Heart left ventricle (tissue), 16 donors: Measurements from ENCODE around the gene ATP9B. TPM values are rescaled to one million over a fixed set of nuclear protein-coding genes. Genes with fewer than 3 reads are reported as not detected.
"Not testable (repeated sequence)": the region's sequence is repeated elsewhere in the genome, so short reads cannot be mapped to it uniquely, and the experiment has no call there.

Source experiments
- ATAC-seq, 4 donors: fragments of 200-7000 bp; cut with Tn5 transposase; one replicate each; pipeline ENCODE4 v1.9.1; 2020 to 2022; ENCODE audit warnings: moderate library complexity in 4 of 4, mild to moderate bottlenecking in 3 of 4, moderate number of reproducible peaks in 1 of 4
- DNase-seq, 5 donors: peaks; one replicate each; pipeline ENCODE4 v3.0.0-alpha.2; 2020
- H3K27ac ChIP-seq, 12 donors: fragments of 200-600 bp; sonication (generic) in 4 of 12; one replicate each; pipeline versions ENCODE4 v1.5.0 to v1.8.0; 2016 to 2022; ENCODE audit warnings: mild to moderate bottlenecking in 2 of 12
- H3K27me3 ChIP-seq, 9 donors: fragments of 200-600 bp; sonication (generic) in 2 of 9; one replicate each; pipeline versions ENCODE4 v1.5.1 to v1.8.0; 2016 to 2022; ENCODE audit warnings: mild to moderate bottlenecking in 3 of 9
- H3K36me3 ChIP-seq, 9 donors: fragments of 200-600 bp; sonication (generic) in 2 of 9; one replicate each; pipeline versions ENCODE4 v1.5.0 to v1.8.0; 2018 to 2022; ENCODE audit warnings: mild to moderate bottlenecking in 2 of 9
- H3K4me1 ChIP-seq, 12 donors: fragments of 200-600 bp; sonication (generic) in 4 of 12; one replicate each; pipeline versions ENCODE4 v1.5.0 to v1.8.0; 2016 to 2022; ENCODE audit warnings: mild to moderate bottlenecking in 3 of 12
- H3K4me3 ChIP-seq, 12 donors: fragments of 200-600 bp; sonication (generic) in 4 of 12; one replicate each; pipeline versions ENCODE4 v1.5.0 to v1.8.0; 2017 to 2022; ENCODE audit warnings: mild to moderate bottlenecking in 9 of 12, moderate library complexity in 4 of 12
- H3K9me3 ChIP-seq, 12 donors: fragments of 200-600 bp; sonication (generic) in 4 of 12; one replicate each; pipeline versions ENCODE4 v1.5.0 to v1.8.0; 2016 to 2022; ENCODE audit warnings: mild to moderate bottlenecking in 1 of 12
- CTCF ChIP-seq, 12 donors: fragments of 200-600 bp; sonication (generic) in 4 of 12; IDR thresholded peaks; one replicate each; pipeline versions ENCODE4 v1.5.0 to v1.8.0; 2018 to 2022; ENCODE audit warnings: antibody characterized with exemption in 12 of 12, mild to moderate bottlenecking in 5 of 12
- POLR2A ChIP-seq, 2 donors: fragments of 450-650 bp; IDR thresholded peaks; one replicate each; pipeline ENCODE4 v1.6.1; 2017; ENCODE audit warnings: antibody characterized with exemption in 2 of 2, mild to moderate bottlenecking in 2 of 2, moderate library complexity in 2 of 2
- WGBS, 4 donors: extraction: QIAGEN DNeasy Blood & Tissue Kit in 2 of 4; methylation state at CpG; one replicate each; pipeline versions ENCODE4 v1.1.5 to v1.1.7; 2013 to 2018; 5-methylcytosine and 5-hydroxymethylcytosine counted together
- intact Hi-C, 10 donors: fragments of 100-400 bp; cut with DNase I; formaldehyde crosslinking; loops; one replicate each; pipeline versions ENCODE4 v1.11.1 to v1.14.2; 2022
- polyA plus RNA-seq, 2 donors: library from polyadenylated mRNA; stranded (reverse); fragments of 200-250 nt; gene quantifications; one replicate each; pipeline ENCODE4 v1.2.3, GENCODE V29; 2013
- total RNA-seq, 9 donors: library from RNA; depleted of rRNA in 2 of 9; stranded (reverse); fragments of >200 nt in 2 of 9; fragmentation: NEBNext Ultra II Directional in 3 of 9; extraction: Animal tissue kit (Norgen Biotek cat#: 25700) in 3 of 9; gene quantifications; one replicate each; pipeline versions ENCODE4 v1.1.0 to v1.2.4, GENCODE V29; 2016 to 2023
- donor health status: ischemic (EF 13 %, LVEDD 7.1; RV severe dilation, severe dysfunction).
- donor health status: healthy with polysubstance abuse.
- donor health status: DM: no; HTN: yes; CAD: no.
- donor health status: DM: no; HTN: no; CAD: no.
- donor health status: ischemic (EF 25% LVEDD 6.9; RV normal size, moderate dysfunction).
- donor health status: ischemic (EF 25% LVEDD 5.7; RV mildly dilated, moderate dysfunction).
- donor health status: healthy.
- donor health status: DM: yes; HTN: yes; CAD: no.
- donor health status: ischemic (EF 35%, LVEDD 5.7; RV mildly dilated, moderate dysfunction).
- donor health status: nonischemic (EF 11% LVEDD 7.7; RV severe dilation, severe dysfunction).
- donor health status: DM: yes; HTN: yes; CAD: no.
- donor health status: PGD.
- donor health status: ischemic (EF 29% LVEDD 5.4; RV normal size, mild dysfunction).
- donor health status: nonischemic (EF 23%, LVEDD 6.1; RV moderate dilation, normal function).

The ATP9B gene
- total and polyA plus RNA-seq, 11 donors = 7.4 to 23.9 (median 12.8) TPM

DNA sequence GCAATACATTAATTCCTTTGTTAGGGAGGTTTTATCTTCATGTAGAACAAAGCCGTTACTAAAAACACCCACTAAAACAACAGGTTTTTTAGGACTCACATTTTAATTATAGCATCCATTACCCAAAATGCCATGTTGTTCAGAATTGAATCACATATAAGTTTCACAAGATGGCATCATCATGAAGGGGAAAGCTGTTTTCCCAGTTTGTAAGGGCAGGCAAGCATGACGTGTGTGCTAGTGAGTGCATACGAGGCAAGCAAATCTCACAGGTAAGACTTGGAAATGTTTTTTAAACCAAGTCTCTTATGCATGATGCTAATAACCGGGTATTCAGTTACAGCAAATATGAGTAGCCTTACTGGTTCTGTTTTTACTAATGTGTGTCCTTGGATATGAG lies 214.7 kb downstream of the ATP9B start:
- intact Hi-C loops = no loop called here
- Histone ChIP-seq H3K27me3 (no peaks in the 10 kb centered on the region), H3K9me3 (peaks cover 0 to 11% (median 0%) of the 10 kb centered on the region in 12 donors), H3K4me1 (no peaks in the 10 kb centered on the region), H3K36me3 (peaks cover 0 to 37% (median 21%) of the 10 kb centered on the region in 9 donors), H3K27ac (no peak overlapping the region), H3K4me3 (no peak overlapping the region)
- TF ChIP-seq CTCF (IDR thresholded peaks at IDR 0.05) = no peak
- no peak for TF ChIP-seq POLR2A (IDR thresholded peaks at IDR 0.05)
- ATAC-seq (no peak), DNase-seq (no peak)
- 94 to 96% (median 95%) methylated on average over 4 of the region's 4 CpGs for WGBS, 4 donors

- H3K9me3 ChIP-seq = peaks cover 0 to 11% (median 0%) of the 10 kb centered on the region in 12 donors
- H3K27ac ChIP-seq, H3K4me1 ChIP-seq, H3K27me3 ChIP-seq, H3K4me3 ChIP-seq, intact Hi-C loops, DNase-seq, ATAC-seq: not testable (repeated sequence)
- WGBS, 4 donors = 93 to 100% (median 100%) methylated on average over 1 of the region's 1 CpG
- peaks cover 0 to 30% (median 18%) of the 10 kb centered on the region in 9 donors for H3K36me3 ChIP-seq
Measured at GRCh38 chr18:79285191-79285590, 216.0 kb downstream of the ATP9B start.

- H3K36me3 ChIP-seq = peaks cover 0 to 17% (median 8%) of the 10 kb centered on the region in 9 donors
- DNase-seq, H3K9me3 ChIP-seq, intact Hi-C loops, H3K27me3 ChIP-seq, H3K4me1 ChIP-seq, H3K27ac ChIP-seq, H3K4me3 ChIP-seq, ATAC-seq: not testable (repeated sequence)
- 93 to 98% (median 95%) methylated on average over 13 to 15 of the region's 15 CpGs for WGBS, 4 donors
Measured at GRCh38 chr18:79290409-79290808, 221.2 kb downstream of the ATP9B start.

DNA sequence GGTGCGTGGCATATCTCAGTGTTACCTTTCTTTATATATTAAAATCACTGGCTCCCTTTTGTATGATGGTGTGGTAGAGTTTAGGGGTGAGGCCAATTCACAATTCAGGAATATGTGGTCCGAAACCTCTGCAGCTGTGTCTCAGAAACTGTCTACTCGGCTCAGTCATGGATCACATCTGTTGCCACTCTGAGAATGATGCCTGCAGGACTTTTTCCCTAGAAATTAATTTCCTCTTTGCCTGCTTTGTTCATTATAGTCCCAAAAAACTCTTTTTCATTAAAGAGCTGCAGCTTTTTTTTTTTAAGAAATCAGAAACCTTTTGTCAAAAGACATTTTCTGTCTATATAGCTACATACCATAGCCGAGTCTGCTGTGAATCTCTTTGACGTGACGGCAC lies 221.7 kb downstream of the ATP9B start:
- no peak for DNase-seq
- H3K27me3 ChIP-seq = no peaks in the 10 kb centered on the region
- H3K9me3 ChIP-seq = peaks cover 0 to 7% (median 0%) of the 10 kb centered on the region in 12 donors
- 94 to 96% (median 95%) methylated on average over 6 of the region's 6 CpGs for WGBS, 4 donors
- H3K4me3 ChIP-seq = no peak overlapping the region
- peaks cover 0 to 17% (median 8%) of the 10 kb centered on the region in 9 donors for H3K36me3 ChIP-seq
- no peak for ATAC-seq
- intact Hi-C loops = no loop called here
- no peaks in the 10 kb centered on the region for H3K4me1 ChIP-seq
- TF ChIP-seq CTCF (IDR thresholded peaks at IDR 0.05) (no peak), POLR2A (IDR thresholded peaks at IDR 0.05) (no peak)
- H3K27ac ChIP-seq = no peak overlapping the region

- intact Hi-C loops = no loop called here
- Histone ChIP-seq H3K4me3 (no peak overlapping the region), H3K9me3 (no peaks in the 10 kb centered on the region), H3K36me3 (peaks cover 0 to 19% (median 8%) of the 10 kb centered on the region in 9 donors), H3K4me1 (no peaks in the 10 kb centered on the region), H3K27me3 (no peaks in the 10 kb centered on the region), H3K27ac (no peak overlapping the region)
- DNase-seq = no peak
- no peak for ATAC-seq
- 90 to 95% (median 92%) methylated on average over 10 of the region's 10 CpGs for WGBS, 4 donors
- TF ChIP-seq CTCF (IDR thresholded peaks at IDR 0.05) (no peak), POLR2A (IDR thresholded peaks at IDR 0.05) (no peak)
Measured at GRCh38 chr18:79294235-79294634, 225.0 kb downstream of the ATP9B start.
